ENCODE results near the gene ABCA6. TPM values are rescaled to one million over a fixed set of nuclear protein-coding genes. Genes with fewer than 3 reads are reported as not detected.

The ABCA6 gene
- total and polyA plus RNA-seq, 10 of the 15 experiments (the other 5 are each of a cell fraction or from before 2014, with no cell fraction given) = 6.8 to 36.9 (median 12.6) TPM

DNA sequence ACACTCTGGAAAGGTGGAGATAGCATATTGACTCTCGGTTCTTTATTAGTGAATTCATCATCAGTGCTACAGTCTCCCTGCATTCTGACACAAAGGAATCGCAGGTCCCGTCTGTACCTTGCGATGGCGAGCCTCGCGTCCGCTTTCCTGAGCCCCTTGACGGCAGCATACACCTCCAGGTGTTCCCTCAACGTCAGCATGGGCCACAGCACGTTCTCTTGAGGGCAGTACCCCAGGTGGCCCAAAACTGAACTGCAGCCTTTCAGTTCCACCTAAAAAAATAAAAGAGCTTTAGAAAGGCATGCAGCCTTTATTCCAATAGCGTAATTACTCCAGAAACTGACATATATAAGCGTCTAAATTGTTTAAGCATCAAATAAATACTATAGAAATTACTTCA lies 56.8 kb downstream of the ABCA6 start:
- TF ChIP-seq NR2C2 (IDR thresholded peaks at IDR 0.05; ENCODE audit: borderline replicate concordance, control insufficient read depth, insufficient read length, low read depth) = no peak
- TF ChIP-seq, protein P1, sequence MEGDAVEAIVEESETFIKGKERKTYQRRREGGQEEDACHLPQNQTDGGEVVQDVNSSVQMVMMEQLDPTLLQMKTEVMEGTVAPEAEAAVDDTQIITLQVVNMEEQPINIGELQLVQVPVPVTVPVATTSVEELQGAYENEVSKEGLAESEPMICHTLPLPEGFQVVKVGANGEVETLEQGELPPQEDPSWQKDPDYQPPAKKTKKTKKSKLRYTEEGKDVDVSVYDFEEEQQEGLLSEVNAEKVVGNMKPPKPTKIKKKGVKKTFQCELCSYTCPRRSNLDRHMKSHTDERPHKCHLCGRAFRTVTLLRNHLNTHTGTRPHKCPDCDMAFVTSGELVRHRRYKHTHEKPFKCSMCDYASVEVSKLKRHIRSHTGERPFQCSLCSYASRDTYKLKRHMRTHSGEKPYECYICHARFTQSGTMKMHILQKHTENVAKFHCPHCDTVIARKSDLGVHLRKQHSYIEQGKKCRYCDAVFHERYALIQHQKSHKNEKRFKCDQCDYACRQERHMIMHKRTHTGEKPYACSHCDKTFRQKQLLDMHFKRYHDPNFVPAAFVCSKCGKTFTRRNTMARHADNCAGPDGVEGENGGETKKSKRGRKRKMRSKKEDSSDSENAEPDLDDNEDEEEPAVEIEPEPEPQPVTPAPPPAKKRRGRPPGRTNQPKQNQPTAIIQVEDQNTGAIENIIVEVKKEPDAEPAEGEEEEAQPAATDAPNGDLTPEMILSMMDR (IDR thresholded peaks at IDR 0.05 in 2 of 3, conservative IDR thresholded peaks at IDR 0.05 in 1 of 3; ENCODE audit: control insufficient read depth in 2 of 3, extremely low read depth in 1 of 3, insufficient read depth in 1 of 3, low read depth in 3 of 3, low read length in 3 of 3) = 0 out of 6 replicates have a peak, but pooled peaks of 2 of the 3 experiments have one; percentile 16 to 25
- in situ Hi-C loops (cut with MboI) (no loop called here), intact Hi-C loops (cut with micrococcal nuclease; ENCODE audit: unreplicated experiment) (no loop called here)
- no peak overlapping the region for H3K9ac ChIP-seq (ENCODE audit: control insufficient read depth, insufficient read depth, low read length)
- ChIA-PET POLR2A (interaction anchor here (0.7 kb wide), 1 partner anchor 116 kb away, joined by 5 read pairs; no protein-coding TSS in a partner anchor), SMC1A (ENCODE audit: uncharacterized antibody, unreplicated experiment) (interaction anchor here (0.6 to 1.5 kb wide), 3 partner anchors 13 to 198 kb away, joined by 3 read pairs; no protein-coding TSS in a partner anchor), RAD21 (ENCODE audit: unreplicated experiment) (no interaction called here), CTCF (interaction anchor here (1.0 kb wide), 1 partner anchor 308 kb away, joined by 5 read pairs; no protein-coding TSS in a partner anchor)
- H3K9me3 ChIP-seq (replicated peaks; ENCODE audit: control insufficient read depth, insufficient read depth, low read length) = peaks cover 6% of the 10 kb centered on the region; the same call in 2 of the 3 replicates
- H3K4me1 ChIP-seq (ENCODE audit: control insufficient read depth, insufficient read depth, low read length) = no peaks in the 10 kb centered on the region
- H3K27me3 ChIP-seq (replicated peaks in 1 of 2; ENCODE audit: control insufficient read depth in 2 of 2, insufficient read depth in 2 of 2, low read length in 1 of 2) = no peaks in the 10 kb centered on the region
- no peaks in the 10 kb centered on the region for H4K20me1 ChIP-seq (ENCODE audit: control insufficient read depth, insufficient read depth)
- H3K27ac ChIP-seq (ENCODE audit: control insufficient read depth, insufficient read depth) = no peak overlapping the region
- H3K79me2 ChIP-seq (ENCODE audit: control insufficient read depth, insufficient read depth, low read length) = no peaks in the 10 kb centered on the region
- H3K36me3 ChIP-seq (ENCODE audit: control insufficient read depth in 2 of 2, insufficient read depth in 2 of 2, low read length in 1 of 2) = peaks cover 2 to 6% of the 10 kb centered on the region in 2 experiments; a peak in 2 of 4 replicates
- H2AFZ ChIP-seq (ENCODE audit: control insufficient read depth, low read depth, low read length) = no peak overlapping the region
- H3K4me2 ChIP-seq (ENCODE audit: control insufficient read depth, insufficient read depth) = no peak overlapping the region
- no peak overlapping the region for H3K4me3 ChIP-seq
- 0 out of 3 replicates have a peak, but pooled peaks have one; percentile 42 for ATAC-seq
- no peak for FAIRE-seq
- no peak for DNase-seq (ENCODE audit: low read depth, low spot score)
- BruUV-seq (replicated peaks) = no TSS peak
- 72% methylated on average over 13 of the region's 13 CpGs for WGBS (ENCODE audit: insufficient coverage, insufficient replicate concordance, low lambda C conversion rate, missing lambda C conversion rate)

DNA sequence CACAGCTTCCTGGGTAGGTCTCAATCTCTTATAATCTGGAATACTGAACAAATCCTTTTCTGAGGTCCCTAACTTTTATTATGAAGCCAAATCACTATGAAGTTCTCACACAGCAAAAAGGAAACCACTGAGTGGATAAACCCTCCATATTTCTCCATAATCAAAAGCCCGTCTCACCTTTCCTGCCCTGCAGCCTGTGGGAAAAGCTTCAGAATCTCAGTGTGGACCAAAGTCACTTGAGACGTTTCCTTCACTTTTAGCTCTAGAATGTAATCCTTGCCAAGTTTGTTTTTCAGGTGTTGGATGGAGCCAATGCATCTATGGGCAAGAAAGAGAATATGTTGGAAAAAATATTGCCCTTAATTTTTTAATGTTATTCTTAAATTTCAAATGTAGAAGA lies 59.0 kb downstream of the ABCA6 start:
- ChIA-PET POLR2A (no interaction called here), RAD21 (ENCODE audit: unreplicated experiment) (no interaction called here), CTCF (interaction anchor here (1.3 kb wide), 1 partner anchor 21 kb away, joined by 3 read pairs; no protein-coding TSS in a partner anchor), SMC1A (ENCODE audit: uncharacterized antibody, unreplicated experiment) (no interaction called here)
- Histone ChIP-seq H3K4me1 (ENCODE audit: control insufficient read depth, insufficient read depth, low read length) (no peaks in the 10 kb centered on the region), H2AFZ (ENCODE audit: control insufficient read depth, low read depth, low read length) (no peak overlapping the region), H3K79me2 (ENCODE audit: control insufficient read depth, insufficient read depth, low read length) (no peaks in the 10 kb centered on the region), H3K9me3 (replicated peaks; ENCODE audit: control insufficient read depth, insufficient read depth, low read length) (peaks cover 6% of the 10 kb centered on the region; the same call in 2 of the 3 replicates), H3K9ac (ENCODE audit: control insufficient read depth, insufficient read depth, low read length) (no peak overlapping the region), H4K20me1 (ENCODE audit: control insufficient read depth, insufficient read depth) (no peaks in the 10 kb centered on the region), H3K4me2 (ENCODE audit: control insufficient read depth, insufficient read depth) (no peak overlapping the region), H3K27me3 (replicated peaks in 1 of 2; ENCODE audit: control insufficient read depth in 2 of 2, insufficient read depth in 2 of 2, low read length in 1 of 2) (no peaks in the 10 kb centered on the region), H3K36me3 (ENCODE audit: control insufficient read depth in 2 of 2, insufficient read depth in 2 of 2, low read length in 1 of 2) (peaks cover 2 to 6% of the 10 kb centered on the region in 2 experiments; a peak in 2 of 4 replicates), H3K27ac (ENCODE audit: control insufficient read depth, insufficient read depth) (no peak overlapping the region), H3K4me3 (no peak overlapping the region)
- no TSS peak for BruUV-seq (replicated peaks)
- ATAC-seq (no peak), FAIRE-seq (no peak), DNase-seq (ENCODE audit: low read depth, low spot score) (no peak)
- in situ Hi-C loops (cut with MboI) (no loop called here), intact Hi-C loops (cut with micrococcal nuclease; ENCODE audit: unreplicated experiment) (no loop called here)
- WGBS (ENCODE audit: insufficient coverage, insufficient replicate concordance, low lambda C conversion rate, missing lambda C conversion rate) = 89% methylated on average over 2 of the region's 2 CpGs
- TF ChIP-seq, protein P2, sequence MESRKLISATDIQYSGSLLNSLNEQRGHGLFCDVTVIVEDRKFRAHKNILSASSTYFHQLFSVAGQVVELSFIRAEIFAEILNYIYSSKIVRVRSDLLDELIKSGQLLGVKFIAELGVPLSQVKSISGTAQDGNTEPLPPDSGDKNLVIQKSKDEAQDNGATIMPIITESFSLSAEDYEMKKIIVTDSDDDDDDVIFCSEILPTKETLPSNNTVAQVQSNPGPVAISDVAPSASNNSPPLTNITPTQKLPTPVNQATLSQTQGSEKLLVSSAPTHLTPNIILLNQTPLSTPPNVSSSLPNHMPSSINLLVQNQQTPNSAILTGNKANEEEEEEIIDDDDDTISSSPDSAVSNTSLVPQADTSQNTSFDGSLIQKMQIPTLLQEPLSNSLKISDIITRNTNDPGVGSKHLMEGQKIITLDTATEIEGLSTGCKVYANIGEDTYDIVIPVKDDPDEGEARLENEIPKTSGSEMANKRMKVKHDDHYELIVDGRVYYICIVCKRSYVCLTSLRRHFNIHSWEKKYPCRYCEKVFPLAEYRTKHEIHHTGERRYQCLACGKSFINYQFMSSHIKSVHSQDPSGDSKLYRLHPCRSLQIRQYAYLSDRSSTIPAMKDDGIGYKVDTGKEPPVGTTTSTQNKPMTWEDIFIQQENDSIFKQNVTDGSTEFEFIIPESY (IDR thresholded peaks at IDR 0.05) = no peak
- TF ChIP-seq, protein P3, sequence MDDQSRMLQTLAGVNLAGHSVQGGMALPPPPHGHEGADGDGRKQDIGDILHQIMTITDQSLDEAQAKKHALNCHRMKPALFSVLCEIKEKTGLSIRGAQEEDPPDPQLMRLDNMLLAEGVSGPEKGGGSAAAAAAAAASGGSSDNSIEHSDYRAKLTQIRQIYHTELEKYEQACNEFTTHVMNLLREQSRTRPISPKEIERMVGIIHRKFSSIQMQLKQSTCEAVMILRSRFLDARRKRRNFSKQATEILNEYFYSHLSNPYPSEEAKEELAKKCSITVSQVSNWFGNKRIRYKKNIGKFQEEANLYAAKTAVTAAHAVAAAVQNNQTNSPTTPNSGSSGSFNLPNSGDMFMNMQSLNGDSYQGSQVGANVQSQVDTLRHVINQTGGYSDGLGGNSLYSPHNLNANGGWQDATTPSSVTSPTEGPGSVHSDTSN (IDR thresholded peaks at IDR 0.05; ENCODE audit: insufficient replicate concordance, low read depth, low read length) = no peak
- no peak for TF ChIP-seq SIN3A (IDR thresholded peaks at IDR 0.05; ENCODE audit: low read depth, low read length)
- TF ChIP-seq MYC (IDR thresholded peaks at IDR 0.05; ENCODE audit: insufficient read depth, insufficient read length, insufficient replicate concordance, low read length, severe bottlenecking) = no peak
- no peak for TF ChIP-seq TCF7 (IDR thresholded peaks at IDR 0.05; ENCODE audit: borderline replicate concordance)
- no peak for TF ChIP-seq FOS (IDR thresholded peaks at IDR 0.05; ENCODE audit: borderline replicate concordance, extremely low read depth, insufficient read length)
- no peak for TF ChIP-seq ZBED1 (IDR thresholded peaks at IDR 0.05; ENCODE audit: borderline replicate concordance)
- no peak for TF ChIP-seq TAF1 (IDR thresholded peaks at IDR 0.05; ENCODE audit: borderline replicate concordance, low read depth, low read length)
- no peak for TF ChIP-seq ZNF217 (IDR thresholded peaks at IDR 0.05)
- TF ChIP-seq ZNF24 (IDR thresholded peaks at IDR 0.05) = no peak
